OCI-LY1 (cell line): Measurements from ENCODE around the gene CHD5.

Source experiments
- H2AFZ ChIP-seq: fragments of 200-600 bp; sonication (generic), shearing (Covaris generic); 2 replicates; pipeline ENCODE4 v1.6.0; 2014; ENCODE audit warnings: antibody characterized with exemption, mild to moderate bottlenecking, low read length
- H3F3A ChIP-seq: fragments of 200-600 bp; sonication (generic), shearing (Covaris generic); 2 replicates; pipeline ENCODE4 v1.6.0; 2014; ENCODE audit warnings: mild to moderate bottlenecking, antibody characterized with exemption, low read length, moderate library complexity; ENCODE audit not compliant: insufficient read depth
- H3K27ac ChIP-seq: fragments of 200-600 bp; sonication (generic); 2 replicates; pipeline ENCODE4 v1.5.1; 2014; ENCODE audit warnings: low read length, mixed run types, mild to moderate bottlenecking, low read depth; ENCODE audit not compliant: poor library complexity, severe bottlenecking
- H3K27me3 ChIP-seq: fragments of 200-600 bp; sonication (generic); 2 replicates; pipeline ENCODE4 v1.6.0; 2014; ENCODE audit warnings: antibody characterized with exemption, mild to moderate bottlenecking, low read length, moderate library complexity; ENCODE audit not compliant: insufficient read depth
- H3K36me3 ChIP-seq: fragments of 200-600 bp; sonication (generic); 2 replicates; pipeline ENCODE4 v1.6.1; 2014; ENCODE audit warnings: mild to moderate bottlenecking, antibody characterized with exemption, low read length, moderate library complexity, mixed read lengths; ENCODE audit not compliant: insufficient read depth
- H3K4me1 ChIP-seq: fragments of 200-600 bp; sonication (generic); 2 replicates; pipeline ENCODE4 v1.5.1; 2014; ENCODE audit warnings: mild to moderate bottlenecking, low read length, moderate library complexity; ENCODE audit not compliant: insufficient read depth, severe bottlenecking
- H3K4me2 ChIP-seq: fragments of 200-600 bp; sonication (generic), shearing (Covaris generic); 2 replicates; pipeline ENCODE4 v1.6.1; 2014; ENCODE audit warnings: low read length
- H3K4me3 ChIP-seq: fragments of 200-600 bp; sonication (generic); 2 replicates; pipeline ENCODE4 v1.5.1; 2014; ENCODE audit warnings: low read length, low read depth, mild to moderate bottlenecking, mixed read lengths; ENCODE audit not compliant: poor library complexity, severe bottlenecking
- H3K79me2 ChIP-seq: fragments of 200-600 bp; shearing (Covaris generic); 2 replicates; pipeline ENCODE4 v1.6.1; 2016; ENCODE audit warnings: mixed run types, low read length, mixed read lengths; ENCODE audit not compliant: insufficient read depth
- H3K9ac ChIP-seq: fragments of 200-600 bp; sonication (generic), shearing (Covaris generic); 2 replicates; pipeline ENCODE4 v1.6.1; 2014; ENCODE audit warnings: mild to moderate bottlenecking, low read length, mixed read lengths
- H3K9me2 ChIP-seq: fragments of 200-600 bp; sonication (generic), shearing (Covaris generic); 2 replicates; pipeline ENCODE4 v1.6.1; 2014; ENCODE audit warnings: low read depth, mild to moderate bottlenecking, low read length, mixed read lengths
- H3K9me3 ChIP-seq: fragments of 200-600 bp; shearing (Covaris generic); 2 replicates; pipeline ENCODE4 v1.6.1; 2014; ENCODE audit warnings: low read length, mixed read lengths
- H4K20me1 ChIP-seq: fragments of 200-600 bp; sonication (generic), shearing (Covaris generic); 2 replicates; pipeline ENCODE4 v1.6.0; 2016; ENCODE audit warnings: mild to moderate bottlenecking, low read length; ENCODE audit not compliant: insufficient read depth
- EZH2 ChIP-seq: fragments of 200-600 bp; sonication (generic), shearing (Covaris generic); IDR thresholded peaks from 2 replicates; pipeline ENCODE4 v1.8.0; 2017; ENCODE audit warnings: borderline replicate concordance, mixed run types, mild to moderate bottlenecking, antibody characterized with exemption, low read length, moderate library complexity, mixed read lengths
- TF ChIP-seq, protein P1 (sequence below): fragments of 200-600 bp; sonication (generic), shearing (Covaris generic); IDR thresholded peaks from 2 replicates; pipeline ENCODE4 v1.5.1; 2017; ENCODE audit warnings: mild to moderate bottlenecking, antibody characterized with exemption, low read length, moderate library complexity, mixed read lengths

The CHD5 gene

GRCh38 chr1:6086762-6087376 lies 93.3 kb downstream of the CHD5 start:
- Histone ChIP-seq H3K79me2 (no peaks in the 10 kb centered on the region), H3K4me2 (no peak overlapping the region), H3K27ac (no peak overlapping the region), H3K4me1 (no peaks in the 10 kb centered on the region), H3K4me3 (no peak overlapping the region), H3K9me2 (no peaks in the 10 kb centered on the region), H4K20me1 (no peaks in the 10 kb centered on the region), H3K27me3 (no peaks in the 10 kb centered on the region), H3K36me3 (peaks cover 13% of the 10 kb centered on the region; the same call in 1 of the 2 replicates), H3F3A (no peaks in the 10 kb centered on the region), H3K9me3 (no peaks in the 10 kb centered on the region), H3K9ac (no peak overlapping the region), H2AFZ (no peak overlapping the region)
- TF ChIP-seq, protein P1, sequence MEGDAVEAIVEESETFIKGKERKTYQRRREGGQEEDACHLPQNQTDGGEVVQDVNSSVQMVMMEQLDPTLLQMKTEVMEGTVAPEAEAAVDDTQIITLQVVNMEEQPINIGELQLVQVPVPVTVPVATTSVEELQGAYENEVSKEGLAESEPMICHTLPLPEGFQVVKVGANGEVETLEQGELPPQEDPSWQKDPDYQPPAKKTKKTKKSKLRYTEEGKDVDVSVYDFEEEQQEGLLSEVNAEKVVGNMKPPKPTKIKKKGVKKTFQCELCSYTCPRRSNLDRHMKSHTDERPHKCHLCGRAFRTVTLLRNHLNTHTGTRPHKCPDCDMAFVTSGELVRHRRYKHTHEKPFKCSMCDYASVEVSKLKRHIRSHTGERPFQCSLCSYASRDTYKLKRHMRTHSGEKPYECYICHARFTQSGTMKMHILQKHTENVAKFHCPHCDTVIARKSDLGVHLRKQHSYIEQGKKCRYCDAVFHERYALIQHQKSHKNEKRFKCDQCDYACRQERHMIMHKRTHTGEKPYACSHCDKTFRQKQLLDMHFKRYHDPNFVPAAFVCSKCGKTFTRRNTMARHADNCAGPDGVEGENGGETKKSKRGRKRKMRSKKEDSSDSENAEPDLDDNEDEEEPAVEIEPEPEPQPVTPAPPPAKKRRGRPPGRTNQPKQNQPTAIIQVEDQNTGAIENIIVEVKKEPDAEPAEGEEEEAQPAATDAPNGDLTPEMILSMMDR = no peak
- no peak for TF ChIP-seq EZH2

DNA sequence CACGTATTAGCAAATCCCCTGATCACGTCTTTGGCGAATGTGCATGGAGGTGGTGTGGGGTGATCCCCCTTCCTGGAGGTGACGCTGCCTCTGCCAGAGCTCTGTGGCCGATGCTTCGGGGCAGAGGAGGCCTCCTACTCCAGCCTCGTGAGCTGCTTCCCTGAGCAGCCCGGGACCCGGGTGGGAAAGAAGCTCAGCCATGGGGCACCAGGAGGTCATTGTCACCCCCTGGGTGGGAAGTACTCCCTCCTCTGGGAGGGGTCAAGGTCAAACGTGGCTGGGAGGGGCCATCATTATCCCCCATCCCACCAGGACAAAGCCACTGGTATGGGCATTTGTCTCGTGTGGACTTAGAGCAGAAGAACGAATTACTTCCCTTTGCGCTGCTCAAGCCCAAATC lies 93.8 kb downstream of the CHD5 start:
- no peaks in the 10 kb centered on the region for H3K9me3 ChIP-seq
- peaks cover 18% of the 10 kb centered on the region; the same call in 1 of the 2 replicates for H3K36me3 ChIP-seq
- no peaks in the 10 kb centered on the region for H3K9me2 ChIP-seq
- no peak overlapping the region for H2AFZ ChIP-seq
- no peaks in the 10 kb centered on the region for H3K79me2 ChIP-seq
- no peak for TF ChIP-seq EZH2
- TF ChIP-seq, protein P1 = no peak
- no peaks in the 10 kb centered on the region for H3F3A ChIP-seq
- H3K9ac ChIP-seq = no peak overlapping the region
- no peaks in the 10 kb centered on the region for H4K20me1 ChIP-seq
- no peak overlapping the region for H3K4me3 ChIP-seq
- H3K4me1 ChIP-seq = no peaks in the 10 kb centered on the region
- no peak overlapping the region for H3K27ac ChIP-seq
- H3K4me2 ChIP-seq = no peak overlapping the region
- H3K27me3 ChIP-seq = no peaks in the 10 kb centered on the region

GRCh38 chr1:6085666-6086065 lies 94.5 kb downstream of the CHD5 start:
- no peak overlapping the region for H3K27ac ChIP-seq
- H3K4me1 ChIP-seq = no peaks in the 10 kb centered on the region
- TF ChIP-seq, protein P1 = no peak
- TF ChIP-seq EZH2 = no peak
- peaks cover 25% of the 10 kb centered on the region for H3K36me3 ChIP-seq
- no peaks in the 10 kb centered on the region for H3K9me2 ChIP-seq
- no peaks in the 10 kb centered on the region for H3K79me2 ChIP-seq
- H3K9ac ChIP-seq = no peak overlapping the region
- H3K4me3 ChIP-seq = no peak overlapping the region
- no peak overlapping the region for H3K4me2 ChIP-seq
- H4K20me1 ChIP-seq = no peaks in the 10 kb centered on the region
- no peaks in the 10 kb centered on the region for H3K27me3 ChIP-seq
- no peaks in the 10 kb centered on the region for H3F3A ChIP-seq
- no peak overlapping the region for H2AFZ ChIP-seq
- no peaks in the 10 kb centered on the region for H3K9me3 ChIP-seq
